WTC11 (cell line): Measurements from ENCODE around the gene BACE2. TPM values are rescaled to one million over a fixed set of nuclear protein-coding genes. Genes with fewer than 3 reads are reported as not detected.

Experiments used
- ATAC-seq: fragments of 200-7000 bp; cut with Tn5 transposase; 2 replicates; pipeline ENCODE4 v1.10.0; 2021; ENCODE audit warnings: mild to moderate bottlenecking, moderate library complexity
- CTCF ChIA-PET: fragments of 300-600 bp; sonication (Branson Sonifier 250); formaldehyde crosslinking; loops from one replicate; lab custom pipeline; 2021; ENCODE audit warnings: antibody characterized with exemption; lab: Charles Lee
- POLR2A ChIA-PET: fragments of 350-600 bp; sonication (Branson Sonifier 250); formaldehyde crosslinking; loops from one replicate; lab custom pipeline; 2021; ENCODE audit warnings: antibody characterized with exemption; lab: Charles Lee
- DNase-seq: peaks from one replicate; pipeline ENCODE4 v3.0.0; 2021; ENCODE audit warnings: low spot score
- H3K27ac Mint-ChIP-seq: 2 replicates; pipeline ENCODE4 v1.8.0; 2021; ENCODE audit warnings: mixed read lengths
- H3K27me3 Mint-ChIP-seq: 2 replicates; pipeline ENCODE4 v1.8.0; 2021; ENCODE audit warnings: low read depth, mild to moderate bottlenecking, moderate library complexity, mixed read lengths
- H3K36me3 Mint-ChIP-seq: 2 replicates; pipeline ENCODE4 v1.8.0; 2021; ENCODE audit warnings: mixed read lengths
- H3K4me1 Mint-ChIP-seq: 2 replicates; pipeline ENCODE4 v1.8.0; 2022; ENCODE audit warnings: mixed read lengths
- H3K4me3 Mint-ChIP-seq: 2 replicates; pipeline ENCODE4 v1.8.0; 2021; ENCODE audit warnings: mild to moderate bottlenecking, moderate library complexity, mixed read lengths
- H3K9me3 Mint-ChIP-seq: 2 replicates; pipeline ENCODE4 v1.8.0; 2021; ENCODE audit warnings: mixed read lengths
- ATF1 ChIP-seq: sonication (generic); formaldehyde crosslinking; IDR thresholded peaks from 2 replicates; pipeline ENCODE4 v1.8.1; 2023; ENCODE audit warnings: mild to moderate bottlenecking, moderate library complexity, missing genetic modification reagents
- ATF2 ChIP-seq: sonication (generic); formaldehyde crosslinking; IDR thresholded peaks from 2 replicates; pipeline ENCODE4 v1.8.1; 2022; ENCODE audit warnings: low read depth, missing genetic modification reagents, borderline replicate concordance
- ATF3 ChIP-seq: sonication (generic); formaldehyde crosslinking; conservative IDR thresholded peaks from 2 replicates; pipeline ENCODE4 v1.8.1; 2022; ENCODE audit warnings: mild to moderate bottlenecking, missing genetic modification reagents
- ATF6 ChIP-seq: sonication (generic); formaldehyde crosslinking; IDR thresholded peaks from 2 replicates; pipeline ENCODE4 v1.8.1; 2023; ENCODE audit warnings: mild to moderate bottlenecking, missing genetic modification reagents
- CREB1 ChIP-seq: sonication (generic); formaldehyde crosslinking; IDR thresholded peaks from 2 replicates; pipeline ENCODE4 v1.8.0; 2023; ENCODE audit warnings: mild to moderate bottlenecking, missing genetic modification reagents
- E2F4 ChIP-seq: sonication (generic); formaldehyde crosslinking; IDR thresholded peaks from 2 replicates; pipeline ENCODE4 v1.8.1; 2022; ENCODE audit warnings: low read depth, mild to moderate bottlenecking, moderate library complexity, missing genetic modification reagents, borderline replicate concordance
- ESRRA ChIP-seq: sonication (generic); formaldehyde crosslinking; IDR thresholded peaks from 2 replicates; pipeline ENCODE4 v1.8.1; 2022; ENCODE audit warnings: mild to moderate bottlenecking, missing genetic modification reagents, borderline replicate concordance
- ETV6 ChIP-seq: sonication (generic); formaldehyde crosslinking; IDR thresholded peaks from 2 replicates; pipeline ENCODE4 v1.8.1; 2022; ENCODE audit warnings: mild to moderate bottlenecking, missing genetic modification reagents
- IRF1 ChIP-seq: sonication (generic); formaldehyde crosslinking; IDR thresholded peaks from 2 replicates; pipeline ENCODE4 v1.8.0; 2023; ENCODE audit warnings: missing genetic modification reagents
- MXD4 ChIP-seq: fragments of 250-450 bp; sonication (Bioruptor Pico); IDR thresholded peaks from 2 replicates; pipeline ENCODE4 v1.8.0; 2021; ENCODE audit warnings: mild to moderate bottlenecking, moderate library complexity, borderline replicate concordance
- NFE2L1 ChIP-seq: sonication (generic); formaldehyde crosslinking; IDR thresholded peaks from 2 replicates; pipeline ENCODE4 v1.8.1; 2023; ENCODE audit warnings: missing genetic modification reagents
- PRRX2 ChIP-seq: fragments of 250-450 bp; sonication (Bioruptor Pico); IDR thresholded peaks from 2 replicates; pipeline ENCODE4 v1.8.0; 2021; ENCODE audit warnings: mild to moderate bottlenecking
- RORB ChIP-seq: fragments of 250-450 bp; sonication (Bioruptor Pico); IDR thresholded peaks from 2 replicates; pipeline ENCODE4 v1.9.0; 2021; ENCODE audit warnings: mild to moderate bottlenecking
- SMAD3 ChIP-seq: sonication (generic); formaldehyde crosslinking; IDR thresholded peaks from 2 replicates; pipeline ENCODE4 v1.8.0; 2022; ENCODE audit warnings: missing genetic modification reagents, mild to moderate bottlenecking, borderline replicate concordance
- ZBTB43 ChIP-seq: sonication (generic); formaldehyde crosslinking; IDR thresholded peaks from 2 replicates; pipeline ENCODE4 v1.8.1; 2023; ENCODE audit warnings: mild to moderate bottlenecking, missing genetic modification reagents
- ZNF317 ChIP-seq: sonication (generic); formaldehyde crosslinking; IDR thresholded peaks from 2 replicates; pipeline ENCODE4 v1.8.1; 2023; ENCODE audit warnings: low read depth, mild to moderate bottlenecking, moderate library complexity, missing genetic modification reagents, borderline replicate concordance
- ZNF396 ChIP-seq: fragments of 250-450 bp; sonication (Bioruptor Pico); IDR thresholded peaks from 2 replicates; pipeline ENCODE4 v1.8.0; 2021; ENCODE audit warnings: mild to moderate bottlenecking, moderate library complexity, borderline replicate concordance
- total RNA-seq: library from RNA; stranded (reverse); gene quantifications from 3 replicates; pipeline ENCODE4 v1.2.3, GENCODE V29; 2021
- TF ChIP-seq, protein P1 (sequence below): fragments of 200-600 bp; IDR thresholded peaks from 2 replicates; pipeline ENCODE4 v1.8.0; 2022; ENCODE audit warnings: antibody characterized with exemption
- TF ChIP-seq, protein P2 (sequence below): sonication (generic); formaldehyde crosslinking; IDR thresholded peaks from 2 replicates; pipeline ENCODE4 v1.8.0; 2022; ENCODE audit warnings: missing genetic modification reagents

The BACE2 gene
- total RNA-seq, 1 experiment from 2014 or later: 9.8 TPM

DNA sequence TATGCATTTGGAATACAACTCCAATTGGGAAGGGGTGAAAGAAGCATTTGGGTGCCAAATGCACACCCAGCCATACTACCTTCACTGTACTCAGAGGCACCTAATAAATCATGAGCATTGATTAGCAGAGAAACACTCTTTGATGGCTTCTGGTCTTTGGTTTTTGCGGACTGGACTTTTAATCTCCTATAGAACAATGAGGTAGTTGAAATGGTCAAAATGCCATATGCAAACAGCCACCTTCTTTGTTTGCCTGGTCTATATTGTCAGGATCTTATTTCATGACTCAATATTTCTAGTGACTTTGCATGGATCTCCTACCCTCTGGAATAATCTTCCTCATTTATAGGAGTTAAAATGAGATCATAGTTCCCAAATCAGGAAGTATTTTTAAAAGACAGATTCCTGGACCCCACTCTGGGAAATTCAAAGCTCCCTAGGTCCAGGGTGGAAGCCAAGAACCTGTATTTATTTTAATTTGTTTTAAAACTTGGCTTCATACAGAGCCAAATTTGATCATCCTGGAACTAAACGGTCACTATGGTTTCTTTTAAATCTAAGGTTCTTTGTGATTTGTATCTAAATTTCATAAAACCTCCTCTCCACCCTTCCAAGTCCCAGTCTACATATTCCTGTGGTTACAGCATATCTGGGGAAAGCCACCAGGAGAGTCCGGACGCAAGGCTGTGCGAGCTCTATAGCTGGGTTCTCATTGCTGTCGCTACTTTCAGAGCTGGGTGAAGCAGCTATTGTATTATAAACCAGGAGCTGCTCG, 157.4 kb downstream of the BACE2 start:
- no peak overlapping the region for H3K27ac Mint-ChIP-seq
- TF ChIP-seq ESRRA: no peak
- TF ChIP-seq RORB: no peak
- TF ChIP-seq ZNF396 (CRISPR knock-in tag): no peak
- TF ChIP-seq ZBTB43 (CRISPR knock-in tag): no peak
- peaks cover 24% of the 10 kb centered on the region for H3K4me1 Mint-ChIP-seq
- ATAC-seq (no peak), DNase-seq (no peak)
- no peak overlapping the region for H3K4me3 Mint-ChIP-seq
- peaks cover 3% of the 10 kb centered on the region; the same call in 1 of the 2 replicates for H3K27me3 Mint-ChIP-seq
- no peaks in the 10 kb centered on the region for H3K9me3 Mint-ChIP-seq
- ChIA-PET POLR2A (no interaction called here), CTCF (interaction anchor here (1.0 to 1.9 kb wide), 2 partner anchors 42 to 44 kb away, joined by 4 to 6 read pairs; no protein-coding TSS in a partner anchor)
- H3K36me3 Mint-ChIP-seq: no peaks in the 10 kb centered on the region

- H3K4me3 Mint-ChIP-seq: no peak overlapping the region
- no peak for TF ChIP-seq ATF2 (CRISPR knock-in tag)
- TF ChIP-seq MXD4: no peak
- TF ChIP-seq CREB1 (CRISPR knock-in tag): no peak
- no peak for TF ChIP-seq ZNF317 (CRISPR knock-in tag)
- TF ChIP-seq, protein P1, sequence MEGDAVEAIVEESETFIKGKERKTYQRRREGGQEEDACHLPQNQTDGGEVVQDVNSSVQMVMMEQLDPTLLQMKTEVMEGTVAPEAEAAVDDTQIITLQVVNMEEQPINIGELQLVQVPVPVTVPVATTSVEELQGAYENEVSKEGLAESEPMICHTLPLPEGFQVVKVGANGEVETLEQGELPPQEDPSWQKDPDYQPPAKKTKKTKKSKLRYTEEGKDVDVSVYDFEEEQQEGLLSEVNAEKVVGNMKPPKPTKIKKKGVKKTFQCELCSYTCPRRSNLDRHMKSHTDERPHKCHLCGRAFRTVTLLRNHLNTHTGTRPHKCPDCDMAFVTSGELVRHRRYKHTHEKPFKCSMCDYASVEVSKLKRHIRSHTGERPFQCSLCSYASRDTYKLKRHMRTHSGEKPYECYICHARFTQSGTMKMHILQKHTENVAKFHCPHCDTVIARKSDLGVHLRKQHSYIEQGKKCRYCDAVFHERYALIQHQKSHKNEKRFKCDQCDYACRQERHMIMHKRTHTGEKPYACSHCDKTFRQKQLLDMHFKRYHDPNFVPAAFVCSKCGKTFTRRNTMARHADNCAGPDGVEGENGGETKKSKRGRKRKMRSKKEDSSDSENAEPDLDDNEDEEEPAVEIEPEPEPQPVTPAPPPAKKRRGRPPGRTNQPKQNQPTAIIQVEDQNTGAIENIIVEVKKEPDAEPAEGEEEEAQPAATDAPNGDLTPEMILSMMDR: no peak
- no peak for TF ChIP-seq ESRRA
- TF ChIP-seq NFE2L1 (CRISPR knock-in tag): no peak
- no peak for TF ChIP-seq ATF3 (CRISPR knock-in tag)
- no peak for TF ChIP-seq E2F4 (CRISPR knock-in tag)
- TF ChIP-seq ATF1: no peak
- TF ChIP-seq SMAD3 (CRISPR knock-in tag): no peak
- TF ChIP-seq, protein P2, sequence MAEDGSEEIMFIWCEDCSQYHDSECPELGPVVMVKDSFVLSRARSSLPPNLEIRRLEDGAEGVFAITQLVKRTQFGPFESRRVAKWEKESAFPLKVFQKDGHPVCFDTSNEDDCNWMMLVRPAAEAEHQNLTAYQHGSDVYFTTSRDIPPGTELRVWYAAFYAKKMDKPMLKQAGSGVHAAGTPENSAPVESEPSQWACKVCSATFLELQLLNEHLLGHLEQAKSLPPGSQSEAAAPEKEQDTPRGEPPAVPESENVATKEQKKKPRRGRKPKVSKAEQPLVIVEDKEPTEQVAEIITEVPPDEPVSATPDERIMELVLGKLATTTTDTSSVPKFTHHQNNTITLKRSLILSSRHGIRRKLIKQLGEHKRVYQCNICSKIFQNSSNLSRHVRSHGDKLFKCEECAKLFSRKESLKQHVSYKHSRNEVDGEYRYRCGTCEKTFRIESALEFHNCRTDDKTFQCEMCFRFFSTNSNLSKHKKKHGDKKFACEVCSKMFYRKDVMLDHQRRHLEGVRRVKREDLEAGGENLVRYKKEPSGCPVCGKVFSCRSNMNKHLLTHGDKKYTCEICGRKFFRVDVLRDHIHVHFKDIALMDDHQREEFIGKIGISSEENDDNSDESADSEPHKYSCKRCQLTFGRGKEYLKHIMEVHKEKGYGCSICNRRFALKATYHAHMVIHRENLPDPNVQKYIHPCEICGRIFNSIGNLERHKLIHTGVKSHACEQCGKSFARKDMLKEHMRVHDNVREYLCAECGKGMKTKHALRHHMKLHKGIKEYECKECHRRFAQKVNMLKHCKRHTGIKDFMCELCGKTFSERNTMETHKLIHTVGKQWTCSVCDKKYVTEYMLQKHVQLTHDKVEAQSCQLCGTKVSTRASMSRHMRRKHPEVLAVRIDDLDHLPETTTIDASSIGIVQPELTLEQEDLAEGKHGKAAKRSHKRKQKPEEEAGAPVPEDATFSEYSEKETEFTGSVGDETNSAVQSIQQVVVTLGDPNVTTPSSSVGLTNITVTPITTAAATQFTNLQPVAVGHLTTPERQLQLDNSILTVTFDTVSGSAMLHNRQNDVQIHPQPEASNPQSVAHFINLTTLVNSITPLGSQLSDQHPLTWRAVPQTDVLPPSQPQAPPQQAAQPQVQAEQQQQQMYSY (CRISPR knock-in tag): no peak
- TF ChIP-seq PRRX2: no peak
- no peak for TF ChIP-seq ATF6
- TF ChIP-seq IRF1: no peak
- no peak for TF ChIP-seq ETV6 (CRISPR knock-in tag)
These were observed 158.6 kb downstream of the BACE2 start for GRCh38 chr21:41326414-41327080.

More at GRCh38 chr21:41326414-41327080, 158.6 kb downstream of the BACE2 start:
- Mint-ChIP-seq H3K27ac (no peak overlapping the region), H3K9me3 (no peaks in the 10 kb centered on the region), H3K36me3 (no peaks in the 10 kb centered on the region), H3K4me1 (peaks cover 22% of the 10 kb centered on the region), H3K27me3 (peaks cover 3% of the 10 kb centered on the region; the same call in 1 of the 2 replicates)
- POLR2A ChIA-PET: interaction anchor here (0.6 kb wide), 1 partner anchor 9 kb away, joined by 3 read pairs; no protein-coding TSS in a partner anchor
- no peak for DNase-seq
- ATAC-seq: no peak
- CTCF ChIA-PET: interaction anchor here (1.9 kb wide), 1 partner anchor 44 kb away, joined by 6 read pairs; no protein-coding TSS in a partner anchor
